Measurements from ENCODE around the gene FRMD8.
"Not testable (repeated sequence)": the region's sequence is repeated elsewhere in the genome, so short reads cannot be mapped to it uniquely, and the experiment has no call there.

FRMD8 gene

DNA sequence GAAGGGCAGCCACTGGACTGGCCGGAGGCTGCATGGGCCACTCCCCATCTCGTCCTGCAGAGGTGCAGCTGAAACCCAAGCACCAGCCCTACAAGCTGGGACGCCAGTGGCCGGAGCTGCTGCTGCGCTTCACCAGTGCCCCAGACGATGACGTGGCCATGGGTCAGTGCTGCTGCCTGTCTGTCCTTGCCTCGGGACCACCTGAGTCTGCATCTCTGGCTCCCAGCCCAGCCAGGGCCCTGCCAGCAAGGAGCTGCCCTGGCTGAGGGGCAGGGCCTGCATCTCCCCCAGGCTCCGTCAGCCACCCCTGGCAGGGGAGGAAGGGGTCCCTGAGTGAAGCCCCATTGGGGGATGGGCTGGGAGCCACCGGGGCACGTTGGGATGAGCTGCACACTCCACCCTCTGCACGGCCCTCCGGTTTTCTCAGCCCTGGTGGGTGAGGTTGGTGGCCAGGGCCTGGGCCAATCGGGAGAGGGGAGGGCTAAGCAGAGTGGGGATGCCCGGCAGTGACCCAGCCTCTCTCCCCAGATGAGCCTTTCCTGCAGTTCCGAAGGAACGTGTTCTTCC, 7.2 kb downstream of the FRMD8 start:
- DNase-seq (ENCODE audit: low spot score): no peak

DNA sequence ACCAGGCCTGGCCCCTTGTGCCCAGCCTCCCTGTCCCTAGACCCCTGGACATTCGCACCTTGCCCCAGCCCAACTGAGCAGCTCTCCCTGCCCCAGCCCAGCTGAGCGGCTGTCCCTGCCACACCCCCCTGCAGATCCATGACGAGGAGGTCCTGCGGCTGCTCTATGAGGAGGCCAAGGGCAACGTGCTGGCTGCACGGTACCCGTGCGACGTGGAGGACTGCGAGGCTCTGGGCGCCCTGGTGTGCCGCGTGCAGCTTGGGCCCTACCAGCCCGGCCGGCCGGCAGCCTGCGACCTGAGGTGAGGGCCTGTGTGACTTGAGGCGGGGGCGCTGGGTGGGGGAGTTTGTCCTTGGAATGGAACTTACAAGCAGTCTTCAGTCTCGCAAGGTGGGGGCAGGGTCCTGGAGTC, 7.7 kb downstream of the FRMD8 start:
- no peak for DNase-seq (ENCODE audit: low spot score)

DNA sequence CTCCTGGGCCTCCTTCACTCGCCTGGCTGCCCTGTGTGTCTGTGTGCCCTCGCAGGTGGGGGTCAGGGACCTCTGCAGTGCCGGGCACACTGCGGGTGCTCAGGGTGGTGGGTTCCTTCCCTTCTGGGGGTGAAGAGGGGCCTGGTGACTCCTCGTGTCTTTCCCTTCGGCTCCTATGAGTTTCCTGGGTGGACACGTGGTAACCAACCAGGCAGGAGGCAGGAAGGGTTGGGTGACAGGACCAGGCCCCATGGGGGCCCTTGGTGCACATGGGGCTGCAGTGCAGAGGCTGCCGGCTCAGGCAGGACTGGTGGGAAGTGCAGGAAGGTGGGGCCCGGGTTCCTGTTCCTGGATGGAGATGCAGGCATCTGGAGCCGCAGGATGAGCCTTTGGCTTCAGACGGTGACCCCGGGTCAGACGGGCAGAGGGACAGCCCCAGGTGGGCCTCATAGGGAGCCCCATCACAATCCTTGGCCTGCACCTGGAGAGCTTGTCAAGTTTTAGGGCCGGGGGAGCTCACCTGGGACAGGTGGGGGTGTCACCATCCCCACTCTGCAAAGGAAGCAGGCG, 9.6 kb downstream of the FRMD8 start:
- DNase-seq (ENCODE audit: low spot score): no peak

DNA sequence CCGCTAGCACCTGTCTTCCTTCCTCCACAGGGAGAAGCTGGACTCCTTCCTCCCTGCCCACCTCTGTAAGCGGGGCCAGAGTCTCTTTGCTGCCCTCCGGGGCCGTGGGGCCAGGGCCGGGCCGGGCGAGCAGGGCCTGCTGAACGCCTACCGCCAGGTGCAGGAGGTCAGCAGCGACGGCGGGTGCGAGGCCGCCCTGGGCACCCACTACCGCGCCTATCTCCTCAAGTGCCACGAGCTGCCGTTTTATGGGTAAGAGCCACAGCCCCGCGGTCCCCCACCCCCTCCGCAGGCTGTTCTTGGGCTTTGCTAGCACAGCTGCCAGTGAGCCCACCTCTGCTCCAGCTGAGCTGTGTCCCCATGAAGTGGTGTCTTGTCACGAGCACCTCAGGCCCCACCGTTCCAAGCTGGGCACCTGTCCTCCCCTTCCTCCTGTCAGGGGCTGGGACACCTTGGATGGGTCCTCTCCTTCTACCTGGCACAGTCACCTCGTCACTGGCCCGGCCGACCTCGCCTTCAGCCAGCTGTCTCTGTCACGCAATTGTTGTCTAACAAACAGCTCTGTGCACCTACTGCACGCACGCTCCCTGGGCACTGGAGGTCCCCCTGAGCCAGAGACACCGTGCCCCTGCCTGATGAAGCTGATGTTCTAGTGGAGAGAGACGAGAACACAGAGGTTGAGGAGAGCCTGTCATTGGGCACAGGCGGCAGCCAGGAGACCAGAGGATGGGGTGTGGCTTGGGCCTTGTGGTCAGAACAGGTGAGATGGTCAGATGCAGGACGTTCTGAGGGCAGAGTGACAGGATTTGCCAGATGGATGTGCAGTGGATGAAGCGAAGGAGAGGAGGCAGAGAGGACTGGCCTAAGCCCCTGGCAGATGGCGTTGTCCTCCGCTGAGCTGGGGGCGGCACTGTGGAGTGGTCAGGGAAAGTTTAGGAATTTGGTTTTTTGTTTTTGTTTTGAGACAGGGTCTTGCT, 10.6 kb downstream of the FRMD8 start:
- DNase-seq (ENCODE audit: low spot score): no peak

DNA sequence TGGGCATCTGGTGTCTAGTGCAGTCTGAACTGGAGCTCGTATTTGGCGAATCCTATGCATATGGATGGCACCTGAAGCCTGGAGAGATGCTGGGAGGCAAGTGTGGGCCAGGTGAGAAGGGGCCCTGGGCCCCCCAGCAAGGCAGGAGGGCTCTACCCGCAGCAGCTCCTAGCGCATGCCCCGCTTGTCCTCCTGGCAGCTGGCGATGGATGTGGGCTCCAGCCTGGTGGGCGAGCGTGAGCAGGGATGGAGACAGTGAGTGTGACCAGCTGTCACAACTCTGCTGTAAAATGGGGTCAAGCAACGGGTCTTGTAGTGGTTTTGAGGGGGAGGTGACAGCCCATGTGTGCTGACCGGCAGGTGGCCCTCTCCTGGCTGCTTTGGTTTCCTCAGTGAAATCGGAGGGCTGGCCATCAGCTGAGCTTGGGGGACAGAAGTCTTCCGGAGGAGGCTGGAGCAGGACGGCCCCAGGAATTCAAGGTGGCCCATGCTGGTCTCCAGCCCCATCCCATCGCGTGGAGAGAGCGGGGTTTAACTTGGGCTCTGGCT, 12.0 kb downstream of the FRMD8 start:
- DNase-seq (ENCODE audit: low spot score): no peak

DNA sequence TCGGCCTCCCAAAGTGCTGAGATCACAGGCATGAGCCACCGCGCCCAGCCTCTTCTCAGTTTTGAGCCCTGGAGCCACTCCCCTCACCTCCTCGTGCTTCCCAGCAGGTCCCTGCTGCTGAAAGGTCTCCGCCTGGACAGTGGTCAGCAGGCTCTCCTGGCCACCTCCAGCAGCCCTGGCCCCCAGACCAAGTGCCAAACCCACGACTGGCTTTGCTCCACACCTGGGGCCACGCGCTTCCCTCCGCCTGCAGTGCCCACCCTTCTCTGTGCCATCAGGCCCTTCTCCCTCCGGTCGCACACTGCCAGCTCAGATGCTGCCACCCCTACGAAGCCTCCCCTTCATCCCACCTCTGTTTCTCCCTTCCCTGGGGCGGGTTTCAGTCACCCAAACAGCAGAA, 12.8 kb downstream of the FRMD8 start:
- DNase-seq (ENCODE audit: low spot score): no peak

DNA sequence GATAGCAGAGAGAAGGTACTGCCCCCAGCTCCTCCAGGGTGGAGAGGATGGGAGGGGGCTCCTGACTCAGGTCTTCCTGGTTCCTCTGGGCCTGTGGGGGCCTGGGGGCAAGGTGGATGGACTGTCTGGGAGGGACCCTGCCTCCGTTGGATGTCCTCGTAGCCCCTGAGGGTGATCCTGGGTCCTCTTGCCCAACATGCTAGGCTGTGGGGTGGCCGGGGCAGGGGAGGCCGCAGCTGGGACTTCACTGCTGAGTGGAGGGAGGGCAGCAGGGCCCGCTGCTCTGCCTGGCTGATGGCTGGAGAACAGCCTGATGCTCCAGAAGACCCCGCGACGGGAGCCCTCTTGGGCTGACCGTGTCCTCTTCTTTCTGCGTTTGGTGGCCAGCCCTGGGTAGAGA, 13.4 kb downstream of the FRMD8 start:
- DNase-seq (ENCODE audit: low spot score): no peak

DNA sequence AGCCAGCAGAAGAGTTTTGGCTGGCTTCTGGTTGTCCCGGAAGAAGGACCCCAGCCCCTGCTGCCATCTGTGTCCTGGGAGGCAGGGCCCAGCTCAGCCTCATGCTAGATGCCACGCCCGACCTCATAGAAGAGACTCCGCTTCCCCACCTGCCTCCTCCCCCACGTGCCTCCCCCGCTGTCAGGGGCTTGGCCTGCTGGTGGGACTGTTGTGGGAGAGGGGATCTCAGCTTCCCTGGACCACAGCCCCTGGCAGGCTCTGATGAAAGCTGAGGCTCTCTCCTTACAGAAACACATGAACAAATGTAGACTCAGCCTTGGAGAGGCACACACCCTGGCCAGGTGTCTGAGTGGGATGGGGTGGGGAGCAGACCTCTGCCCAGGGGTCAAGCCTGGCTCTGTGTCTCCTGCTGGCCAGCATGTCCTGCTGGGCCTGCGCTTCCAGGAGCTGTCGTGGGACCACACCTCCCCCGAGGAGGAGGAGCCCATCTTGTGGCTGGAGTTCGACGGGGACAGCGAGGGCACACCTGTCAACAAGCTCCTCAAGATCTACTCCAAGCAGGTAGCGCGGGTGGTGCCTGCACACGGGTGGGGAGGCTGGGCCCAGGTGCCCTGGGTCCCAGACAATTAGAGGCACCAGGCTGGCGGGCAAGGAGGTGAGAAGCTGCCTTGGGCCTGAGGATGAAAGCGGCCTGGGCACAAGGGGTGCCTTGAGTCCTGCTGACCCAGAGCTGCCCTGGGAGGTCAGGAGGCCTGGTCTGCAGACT, 14.1 kb downstream of the FRMD8 start:
- DNase-seq (ENCODE audit: low spot score): no peak

DNA sequence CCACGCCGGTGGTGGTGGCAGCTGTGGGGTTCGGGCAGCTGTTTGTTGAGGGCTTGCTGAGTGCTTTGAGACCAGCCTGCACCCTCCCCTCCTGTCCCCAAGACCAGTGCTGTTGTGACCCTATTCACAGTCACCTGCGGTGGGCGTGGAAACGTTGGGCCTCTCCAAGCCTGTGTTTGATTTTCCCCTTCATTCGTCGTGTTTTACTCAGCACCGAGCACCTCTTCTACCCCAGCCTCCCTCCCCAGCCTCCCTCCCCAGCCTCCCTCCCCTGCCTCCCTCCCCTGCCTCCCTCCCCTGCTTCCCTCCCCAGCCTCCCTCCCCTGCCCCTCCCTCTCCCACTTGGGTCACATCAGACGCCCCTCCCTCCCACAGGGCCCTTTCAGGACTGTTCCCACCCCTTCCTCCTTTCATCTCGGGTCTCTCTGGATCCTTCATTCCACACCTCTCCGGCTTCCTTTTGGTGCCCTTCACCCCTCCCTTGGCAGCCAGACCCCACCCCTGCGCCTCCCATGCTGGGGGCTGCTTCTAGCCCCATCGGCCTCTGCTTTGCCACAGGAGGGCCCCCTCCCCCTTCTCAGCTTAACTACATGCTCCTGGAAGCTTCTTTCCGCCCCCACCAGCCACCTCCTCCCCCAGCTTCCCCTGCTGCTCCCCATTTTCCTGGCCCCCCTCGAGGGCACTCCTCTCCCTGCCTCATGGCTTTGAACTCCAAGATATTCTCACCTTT, 14.8 kb downstream of the FRMD8 start:
- DNase-seq (ENCODE audit: low spot score): no peak

DNA sequence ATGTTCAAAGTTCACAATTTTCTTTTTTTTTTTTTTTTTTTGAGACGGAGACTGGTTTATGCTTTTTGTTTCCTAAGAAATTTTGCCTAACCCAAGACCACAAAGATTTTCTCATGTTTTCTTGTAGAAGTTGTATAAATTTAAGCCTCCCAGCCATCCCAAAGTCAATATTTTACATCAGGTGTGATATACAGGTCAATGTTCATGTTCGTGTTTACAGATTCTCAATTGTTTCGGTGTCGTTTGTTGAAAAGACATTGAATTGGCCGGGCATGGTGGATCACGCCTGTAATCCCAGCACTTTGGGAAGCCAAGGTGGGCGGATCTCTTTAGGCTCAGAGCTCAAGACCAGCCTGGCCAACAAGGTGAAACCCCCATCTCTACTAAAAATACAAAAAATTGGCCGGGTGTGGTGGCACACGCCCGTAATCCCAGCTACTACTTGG, 15.4 kb downstream of the FRMD8 start:
- no peak for DNase-seq (ENCODE audit: low spot score)

DNA sequence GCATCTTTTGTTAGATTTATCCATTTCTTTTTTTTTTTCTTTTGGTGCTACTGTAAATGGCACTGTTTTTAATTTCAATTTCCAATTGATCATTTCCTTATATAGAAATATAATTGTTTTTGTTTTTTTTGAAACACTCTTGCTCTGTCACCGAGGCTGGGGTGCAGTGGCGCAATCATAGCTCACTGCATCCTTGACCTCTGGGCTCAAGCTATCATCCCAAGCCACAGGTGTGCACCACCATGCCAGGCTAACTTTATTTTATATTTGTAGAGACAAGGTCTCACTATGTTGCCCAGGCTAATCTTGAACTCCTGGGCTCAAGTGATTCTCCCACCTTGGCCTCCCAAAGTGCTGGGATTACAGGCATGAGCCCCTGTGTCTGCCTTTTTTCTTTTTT, 16.4 kb downstream of the FRMD8 start:
- DNase-seq (ENCODE audit: low spot score): no peak

DNA sequence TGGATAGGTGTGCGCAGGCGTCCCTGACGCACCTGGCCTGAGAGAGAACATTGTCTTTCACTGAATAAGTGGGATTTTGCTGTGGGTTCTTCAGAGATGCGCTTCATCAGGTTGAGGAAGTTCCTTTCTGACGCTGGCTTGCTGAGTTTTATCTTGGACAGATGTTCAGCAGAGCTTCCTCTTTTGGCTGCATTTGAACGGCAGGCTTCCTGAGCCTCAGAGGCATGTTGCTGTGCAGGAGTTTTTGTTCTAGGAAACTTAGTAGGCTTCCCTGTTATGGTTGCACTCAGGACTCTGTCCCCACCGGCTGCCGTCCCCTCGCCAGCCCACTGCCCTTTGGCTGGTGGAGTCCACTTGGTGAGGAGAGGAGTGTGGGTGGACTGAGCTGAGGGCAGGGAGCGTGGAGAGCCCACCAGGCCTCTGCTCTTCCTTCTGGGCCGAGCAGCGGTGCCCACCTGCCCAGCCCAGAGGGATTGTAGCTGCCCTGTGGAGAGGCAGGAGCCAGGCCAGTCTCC, 17.2 kb downstream of the FRMD8 start:
- no peak for DNase-seq (ENCODE audit: low spot score)

DNA sequence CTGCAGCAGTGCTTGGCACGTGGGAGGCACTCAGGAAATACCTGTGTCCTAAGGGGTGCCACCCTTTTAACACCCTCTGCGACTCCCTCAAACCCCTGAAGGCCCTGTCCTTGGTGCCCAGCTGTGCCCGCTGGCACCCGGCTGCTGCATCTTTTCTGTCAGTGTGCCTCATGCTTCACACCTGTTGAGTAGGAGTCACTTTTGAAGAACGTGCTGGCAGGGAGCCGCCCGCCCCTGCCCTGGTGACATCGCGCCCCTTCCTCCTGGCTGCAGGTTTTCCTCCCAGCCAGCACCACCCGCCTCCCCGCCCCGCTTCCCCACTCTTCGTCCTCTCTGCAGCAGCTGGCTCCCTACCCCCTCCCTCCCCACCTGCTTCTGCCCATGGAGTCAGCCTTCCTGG, 17.8 kb downstream of the FRMD8 start:
- DNase-seq (ENCODE audit: low spot score): no peak

DNA sequence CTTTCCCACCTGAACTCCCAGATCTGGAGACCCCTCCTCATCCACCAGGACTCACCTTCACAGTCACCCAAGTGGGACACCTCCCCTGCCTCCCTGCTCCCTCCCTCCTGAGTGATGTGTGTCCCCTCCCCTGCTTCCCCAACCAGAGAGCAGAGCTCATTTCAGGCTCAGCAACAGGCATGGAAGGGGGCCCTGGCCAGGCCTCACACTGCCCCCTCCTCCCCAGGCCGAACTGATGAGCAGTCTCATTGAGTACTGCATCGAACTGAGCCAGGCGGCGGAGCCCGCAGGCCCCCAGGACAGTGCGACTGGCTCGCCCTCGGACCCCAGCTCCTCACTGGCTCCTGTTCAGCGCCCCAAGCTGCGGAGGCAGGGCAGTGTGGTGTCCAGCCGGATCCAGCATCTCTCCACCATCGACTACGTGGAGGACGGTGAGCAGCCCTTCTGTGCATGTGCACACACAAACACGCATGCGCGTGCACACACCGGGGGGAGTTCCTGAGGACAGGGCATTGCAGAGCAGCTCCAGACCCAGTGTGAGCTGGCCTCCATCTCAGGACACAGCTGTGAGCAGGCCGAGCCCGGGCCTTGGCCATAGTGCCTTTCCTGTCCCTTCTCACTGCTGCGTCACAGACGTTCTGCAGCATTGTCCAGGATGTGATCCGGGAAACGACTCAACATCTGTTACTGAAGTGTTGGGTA, 18.4 kb downstream of the FRMD8 start:
- no peak for DNase-seq (ENCODE audit: low spot score)

DNA sequence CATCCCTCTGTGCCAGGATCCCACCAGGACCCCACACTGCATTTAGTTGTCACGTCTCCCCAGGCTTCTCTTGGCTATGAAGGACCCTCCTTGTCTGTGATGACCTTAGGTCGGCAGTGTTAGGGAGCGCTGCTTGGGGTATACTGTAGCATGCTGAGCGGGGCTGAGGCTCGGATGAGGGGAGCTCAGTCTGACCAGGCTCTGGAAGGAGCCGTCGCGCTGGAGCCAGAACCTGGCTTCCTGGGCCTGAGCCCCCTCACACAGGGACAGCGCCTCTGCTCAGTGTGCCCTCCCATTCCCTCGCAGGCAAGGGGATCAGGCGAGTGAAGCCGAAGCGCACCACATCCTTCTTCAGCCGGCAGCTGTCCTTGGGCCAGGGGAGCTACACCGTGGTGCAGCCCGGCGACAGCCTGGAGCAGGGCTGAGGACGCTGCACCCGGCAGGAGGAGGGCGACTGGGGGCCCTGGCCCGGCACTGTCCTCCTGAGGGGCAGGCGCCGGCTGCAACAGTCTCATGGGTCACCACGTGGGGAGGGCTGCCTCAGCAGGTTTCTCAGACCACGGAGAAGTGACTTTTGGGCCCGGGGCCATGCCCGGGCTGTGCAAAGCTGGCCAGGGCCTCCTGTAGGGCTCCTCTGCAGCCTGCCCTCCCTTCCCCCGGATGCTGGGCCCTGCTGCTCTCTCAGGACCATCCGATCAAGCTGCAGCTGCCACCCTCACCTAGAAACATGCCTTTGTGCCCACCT, 24.7 kb downstream of the FRMD8 start:
- no peak for DNase-seq (ENCODE audit: low spot score)

DNA sequence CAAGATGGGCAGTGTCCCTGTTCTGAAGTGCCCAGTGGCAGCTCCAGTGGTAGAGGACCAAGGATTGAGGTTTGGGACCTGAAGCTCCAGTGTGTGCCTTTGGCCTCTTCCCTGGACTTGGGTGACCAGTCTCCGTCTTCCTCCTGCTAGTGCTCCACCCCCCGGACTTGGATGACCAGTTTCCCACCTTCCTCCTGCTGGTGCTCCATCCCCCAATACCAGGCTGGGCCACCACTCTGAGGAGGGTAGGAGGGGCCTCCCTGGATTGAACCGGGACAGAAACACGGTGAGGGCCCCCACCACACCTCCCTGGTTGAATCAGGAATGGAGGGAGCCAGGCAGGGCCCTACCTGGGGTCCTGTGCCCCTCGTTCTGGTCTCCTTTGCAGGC, 25.2 kb downstream of the FRMD8 start:
- DNase-seq (ENCODE audit: low spot score): no peak

DNA sequence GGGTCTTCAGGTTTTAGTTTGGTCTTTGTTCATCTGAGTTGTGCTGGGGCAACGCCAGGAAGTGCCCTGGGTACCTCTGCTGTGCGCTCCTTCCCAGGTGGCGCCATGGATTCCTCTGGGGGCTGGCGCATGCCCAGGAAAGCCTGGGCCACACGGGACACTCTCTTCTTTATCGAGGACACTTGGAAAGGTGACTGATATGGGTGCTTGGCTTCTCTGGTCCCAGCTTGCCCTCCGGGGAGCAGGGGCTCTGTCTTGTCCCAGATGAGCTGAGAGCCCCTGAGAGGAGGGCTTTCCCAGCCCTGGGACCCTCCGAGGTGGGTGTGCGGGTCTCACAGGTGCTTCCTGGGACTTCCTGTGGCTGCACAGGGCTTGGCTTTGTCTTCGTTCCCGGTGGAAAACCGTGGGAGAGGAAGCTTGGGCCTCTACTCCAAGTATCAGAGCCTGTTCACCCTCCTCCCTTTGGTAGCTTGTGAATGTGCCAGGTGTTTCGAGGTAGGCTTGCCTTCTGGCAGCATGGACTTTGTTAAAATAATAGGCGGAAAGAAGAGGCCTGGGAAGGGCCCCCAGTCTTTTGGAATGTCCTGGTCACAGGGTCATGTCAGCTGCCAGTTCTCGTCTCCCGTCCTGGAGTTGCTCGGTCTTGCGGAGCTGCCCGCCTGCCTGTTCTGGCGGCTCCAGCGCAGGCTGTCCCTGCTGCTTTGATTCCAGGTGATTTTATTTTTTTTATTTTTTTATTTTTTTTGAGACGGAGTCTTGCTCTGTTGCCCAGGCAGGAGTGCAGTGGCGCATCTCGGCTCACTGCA, 26.0 kb downstream of the FRMD8 start:
- DNase-seq (ENCODE audit: low spot score): no peak

DNA sequence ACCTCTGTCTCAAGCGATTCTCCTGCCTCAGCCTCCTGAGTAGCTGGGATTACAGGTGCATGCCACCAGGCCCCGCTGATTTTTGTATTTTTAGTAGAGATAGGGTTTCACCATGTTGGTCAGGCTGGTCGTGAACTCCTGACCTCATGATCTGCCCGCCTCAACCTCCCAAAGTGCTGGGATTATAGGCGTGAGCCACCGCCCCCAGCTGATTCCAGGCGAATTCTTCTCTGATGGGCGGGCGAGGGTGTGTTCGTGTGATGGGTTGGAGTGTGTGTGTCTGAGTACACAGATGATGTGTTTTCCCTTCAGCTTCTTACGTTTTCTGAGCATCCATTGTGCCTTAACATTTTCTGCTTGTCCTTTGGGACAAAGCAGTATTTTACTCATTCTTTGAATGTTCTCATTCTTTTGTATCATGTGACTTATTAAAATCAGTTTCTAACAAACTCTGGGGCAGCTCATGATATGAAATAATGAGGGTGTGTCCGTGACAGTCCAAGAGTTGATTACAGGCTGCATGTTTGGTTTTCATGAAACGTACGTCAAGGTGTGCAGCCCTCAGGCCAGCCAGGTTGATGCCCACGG, 26.7 kb downstream of the FRMD8 start:
- not testable (repeated sequence) for DNase-seq (ENCODE audit: low spot score)
